Left ventricle myocardium inferior (tissue), 1 donor: ENCODE data around the gene COQ8A. TPM values are rescaled to one million over a fixed set of nuclear protein-coding genes. Genes with fewer than 3 reads are reported as not detected.

ENCODE experiments used
- DNase-seq: peaks from one replicate; pipeline ENCODE4 v3.0.0-alpha.2; 2020
- H3K27ac ChIP-seq: fragments of 200-600 bp; replicated peaks from 2 replicates; pipeline ENCODE4 v1.8.0; 2021
- H3K27me3 ChIP-seq: fragments of 200-600 bp; 2 replicates; pipeline ENCODE4 v1.8.0; 2021; ENCODE audit warnings: low read depth
- H3K36me3 ChIP-seq: fragments of 200-600 bp; 2 replicates; pipeline ENCODE4 v1.8.0; 2021
- H3K4me1 ChIP-seq: fragments of 200-600 bp; 2 replicates; pipeline ENCODE4 v1.8.0; 2021
- H3K4me3 ChIP-seq: fragments of 200-600 bp; 2 replicates; pipeline ENCODE4 v1.8.0; 2021; ENCODE audit warnings: mild to moderate bottlenecking, moderate library complexity
- H3K9me3 ChIP-seq: fragments of 200-600 bp; replicated peaks from 2 replicates; pipeline ENCODE4 v1.8.0; 2021
- intact Hi-C: fragments of 100-400 bp; cut with micrococcal nuclease; formaldehyde crosslinking; loops from one replicate; pipeline ENCODE4 v1.11.0; 2022
- total RNA-seq: library from RNA; stranded (reverse); fragmentation: NEBNext Ultra II Directional; extraction: Animal tissue kit (Norgen Biotek cat#: 25700); gene quantifications from one replicate; pipeline ENCODE4 v1.2.1, GENCODE V29; 2021
- TF ChIP-seq, protein P1 (sequence below): fragments of 200-600 bp; IDR thresholded peaks from 2 replicates; pipeline ENCODE4 v1.8.0; 2021; ENCODE audit warnings: antibody characterized with exemption, mild to moderate bottlenecking, borderline replicate concordance
- donor health status: DM: no; HTN: yes; CAD: no; lungs with severe emphysema.

COQ8A gene
- total RNA-seq, 1 donor from 2014 or later = 357 TPM

DNA sequence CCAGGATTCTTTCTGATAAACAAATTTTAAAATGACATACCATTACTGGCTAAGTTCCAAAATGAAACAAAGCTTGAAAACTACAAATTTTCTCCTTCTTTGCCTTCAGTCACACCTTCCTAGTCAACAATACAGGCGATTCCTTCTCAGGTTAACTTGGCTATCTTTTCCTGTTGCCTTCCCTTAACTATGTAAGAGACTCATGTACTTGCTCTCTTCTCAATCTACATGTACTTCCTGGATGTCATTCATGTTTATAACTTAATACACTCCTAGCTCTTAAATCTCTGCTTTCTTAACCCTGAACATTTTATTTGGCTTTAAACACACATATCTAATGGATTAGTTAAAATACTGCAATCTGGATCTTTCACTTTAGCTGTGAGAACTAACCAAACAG, 97.0 kb downstream of the COQ8A start:
- H3K9me3 ChIP-seq = no peaks in the 10 kb centered on the region
- intact Hi-C loops = no loop called here
- no peak overlapping the region for H3K4me3 ChIP-seq
- no peak overlapping the region for H3K27ac ChIP-seq
- no peaks in the 10 kb centered on the region for H3K27me3 ChIP-seq
- H3K36me3 ChIP-seq = peaks cover 48% of the 10 kb centered on the region
- TF ChIP-seq, protein P1, sequence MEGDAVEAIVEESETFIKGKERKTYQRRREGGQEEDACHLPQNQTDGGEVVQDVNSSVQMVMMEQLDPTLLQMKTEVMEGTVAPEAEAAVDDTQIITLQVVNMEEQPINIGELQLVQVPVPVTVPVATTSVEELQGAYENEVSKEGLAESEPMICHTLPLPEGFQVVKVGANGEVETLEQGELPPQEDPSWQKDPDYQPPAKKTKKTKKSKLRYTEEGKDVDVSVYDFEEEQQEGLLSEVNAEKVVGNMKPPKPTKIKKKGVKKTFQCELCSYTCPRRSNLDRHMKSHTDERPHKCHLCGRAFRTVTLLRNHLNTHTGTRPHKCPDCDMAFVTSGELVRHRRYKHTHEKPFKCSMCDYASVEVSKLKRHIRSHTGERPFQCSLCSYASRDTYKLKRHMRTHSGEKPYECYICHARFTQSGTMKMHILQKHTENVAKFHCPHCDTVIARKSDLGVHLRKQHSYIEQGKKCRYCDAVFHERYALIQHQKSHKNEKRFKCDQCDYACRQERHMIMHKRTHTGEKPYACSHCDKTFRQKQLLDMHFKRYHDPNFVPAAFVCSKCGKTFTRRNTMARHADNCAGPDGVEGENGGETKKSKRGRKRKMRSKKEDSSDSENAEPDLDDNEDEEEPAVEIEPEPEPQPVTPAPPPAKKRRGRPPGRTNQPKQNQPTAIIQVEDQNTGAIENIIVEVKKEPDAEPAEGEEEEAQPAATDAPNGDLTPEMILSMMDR = no peak
- H3K4me1 ChIP-seq = no peaks in the 10 kb centered on the region
- no peak for DNase-seq

Other genes with a start within 250 kb of the COQ8A start
- gene ITPKB, start 201.0 kb upstream of the COQ8A start, total RNA-seq = 15.7 TPM
- gene PSEN2, start 69.7 kb upstream of the COQ8A start, total RNA-seq = 16.6 TPM